ENCODE results near the gene GABBR2. TPM values are rescaled to one million over a fixed set of nuclear protein-coding genes. Genes with fewer than 3 reads are reported as not detected.

The GABBR2 gene
- total and polyA plus RNA-seq, 9 of the 15 experiments (the other 6 are each of a cell fraction or from before 2014, with no cell fraction given): 0.15 to 1.9 (median 0.32) TPM

DNA sequence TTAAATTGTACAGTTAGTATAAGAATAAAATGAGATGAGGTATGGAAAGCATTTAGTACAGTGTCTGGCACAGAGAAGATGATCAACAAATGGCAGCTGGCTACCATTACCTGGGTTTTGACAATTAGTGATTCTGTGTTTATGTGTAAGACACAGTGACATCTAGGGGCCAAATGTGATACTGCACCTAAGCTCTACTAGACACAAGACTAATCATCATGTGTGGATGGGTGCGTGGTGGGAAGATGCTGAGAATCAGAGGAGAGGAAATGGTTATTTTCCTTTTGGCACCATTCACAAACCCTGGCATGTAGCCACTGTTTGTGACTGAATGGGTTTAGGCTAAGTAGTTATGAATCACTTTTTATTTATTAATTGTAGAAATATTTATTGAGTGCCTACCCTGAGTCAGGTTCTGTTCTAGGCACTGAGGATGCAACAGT lies 343.5 kb downstream of the GABBR2 start (continued):
- TF ChIP-seq ZFPM2 (CRISPR knock-in tag; IDR thresholded peaks at IDR 0.05): no peak
- TF ChIP-seq RFX5 (IDR thresholded peaks at IDR 0.05; ENCODE audit: low read depth, low read length): no peak
- no peak for TF ChIP-seq ATF1 (CRISPR knock-in tag; IDR thresholded peaks at IDR 0.05)
- TF ChIP-seq ATF1 (tag; IDR thresholded peaks at IDR 0.05): 0 out of 2 replicates have a peak, but pooled peaks have one; percentile 14
- no peak for TF ChIP-seq PHB2 (IDR thresholded peaks at IDR 0.05; ENCODE audit: low read depth)
- TF ChIP-seq ZNF395 (CRISPR knock-in tag; IDR thresholded peaks at IDR 0.05): no peak
- peak; percentile 24 to 66; a peak in 3 of 4 replicates for TF ChIP-seq TRIM24 (IDR thresholded peaks at IDR 0.05)
- TF ChIP-seq BRF1 (IDR thresholded peaks at IDR 0.05; ENCODE audit: borderline replicate concordance, extremely low read depth, insufficient read length): no peak
- no peak for TF ChIP-seq TAL1 (IDR thresholded peaks at IDR 0.05)
- TF ChIP-seq, protein P1, sequence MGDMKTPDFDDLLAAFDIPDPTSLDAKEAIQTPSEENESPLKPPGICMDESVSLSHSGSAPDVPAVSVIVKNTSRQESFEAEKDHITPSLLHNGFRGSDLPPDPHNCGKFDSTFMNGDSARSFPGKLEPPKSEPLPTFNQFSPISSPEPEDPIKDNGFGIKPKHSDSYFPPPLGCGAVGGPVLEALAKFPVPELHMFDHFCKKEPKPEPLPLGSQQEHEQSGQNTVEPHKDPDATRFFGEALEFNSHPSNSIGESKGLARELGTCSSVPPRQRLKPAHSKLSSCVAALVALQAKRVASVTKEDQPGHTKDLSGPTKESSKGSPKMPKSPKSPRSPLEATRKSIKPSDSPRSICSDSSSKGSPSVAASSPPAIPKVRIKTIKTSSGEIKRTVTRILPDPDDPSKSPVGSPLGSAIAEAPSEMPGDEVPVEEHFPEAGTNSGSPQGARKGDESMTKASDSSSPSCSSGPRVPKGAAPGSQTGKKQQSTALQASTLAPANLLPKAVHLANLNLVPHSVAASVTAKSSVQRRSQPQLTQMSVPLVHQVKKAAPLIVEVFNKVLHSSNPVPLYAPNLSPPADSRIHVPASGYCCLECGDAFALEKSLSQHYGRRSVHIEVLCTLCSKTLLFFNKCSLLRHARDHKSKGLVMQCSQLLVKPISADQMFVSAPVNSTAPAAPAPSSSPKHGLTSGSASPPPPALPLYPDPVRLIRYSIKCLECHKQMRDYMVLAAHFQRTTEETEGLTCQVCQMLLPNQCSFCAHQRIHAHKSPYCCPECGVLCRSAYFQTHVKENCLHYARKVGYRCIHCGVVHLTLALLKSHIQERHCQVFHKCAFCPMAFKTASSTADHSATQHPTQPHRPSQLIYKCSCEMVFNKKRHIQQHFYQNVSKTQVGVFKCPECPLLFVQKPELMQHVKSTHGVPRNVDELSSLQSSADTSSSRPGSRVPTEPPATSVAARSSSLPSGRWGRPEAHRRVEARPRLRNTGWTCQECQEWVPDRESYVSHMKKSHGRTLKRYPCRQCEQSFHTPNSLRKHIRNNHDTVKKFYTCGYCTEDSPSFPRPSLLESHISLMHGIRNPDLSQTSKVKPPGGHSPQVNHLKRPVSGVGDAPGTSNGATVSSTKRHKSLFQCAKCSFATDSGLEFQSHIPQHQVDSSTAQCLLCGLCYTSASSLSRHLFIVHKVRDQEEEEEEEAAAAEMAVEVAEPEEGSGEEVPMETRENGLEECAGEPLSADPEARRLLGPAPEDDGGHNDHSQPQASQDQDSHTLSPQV (IDR thresholded peaks at IDR 0.05): peak; percentile 33; the same call in 1 of the 2 replicates
- TF ChIP-seq BHLHE40 (IDR thresholded peaks at IDR 0.05; ENCODE audit: low read length): no peak
- TF ChIP-seq CHAMP1 (IDR thresholded peaks at IDR 0.05): peak; percentile 70; the same call in 1 of the 2 replicates
- TF ChIP-seq, protein P2, sequence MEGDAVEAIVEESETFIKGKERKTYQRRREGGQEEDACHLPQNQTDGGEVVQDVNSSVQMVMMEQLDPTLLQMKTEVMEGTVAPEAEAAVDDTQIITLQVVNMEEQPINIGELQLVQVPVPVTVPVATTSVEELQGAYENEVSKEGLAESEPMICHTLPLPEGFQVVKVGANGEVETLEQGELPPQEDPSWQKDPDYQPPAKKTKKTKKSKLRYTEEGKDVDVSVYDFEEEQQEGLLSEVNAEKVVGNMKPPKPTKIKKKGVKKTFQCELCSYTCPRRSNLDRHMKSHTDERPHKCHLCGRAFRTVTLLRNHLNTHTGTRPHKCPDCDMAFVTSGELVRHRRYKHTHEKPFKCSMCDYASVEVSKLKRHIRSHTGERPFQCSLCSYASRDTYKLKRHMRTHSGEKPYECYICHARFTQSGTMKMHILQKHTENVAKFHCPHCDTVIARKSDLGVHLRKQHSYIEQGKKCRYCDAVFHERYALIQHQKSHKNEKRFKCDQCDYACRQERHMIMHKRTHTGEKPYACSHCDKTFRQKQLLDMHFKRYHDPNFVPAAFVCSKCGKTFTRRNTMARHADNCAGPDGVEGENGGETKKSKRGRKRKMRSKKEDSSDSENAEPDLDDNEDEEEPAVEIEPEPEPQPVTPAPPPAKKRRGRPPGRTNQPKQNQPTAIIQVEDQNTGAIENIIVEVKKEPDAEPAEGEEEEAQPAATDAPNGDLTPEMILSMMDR (IDR thresholded peaks at IDR 0.05 in 2 of 3, conservative IDR thresholded peaks at IDR 0.05 in 1 of 3; ENCODE audit: insufficient read depth in 2 of 3, low read depth in 1 of 3, low read length in 3 of 3): peak; percentile 54 to 78 (median 63)
- peak; percentile 78; the same call in 1 of the 2 replicates for TF ChIP-seq XRCC3 (IDR thresholded peaks at IDR 0.05)
- TF ChIP-seq ZNF589 (CRISPR knock-in tag; IDR thresholded peaks at IDR 0.05; ENCODE audit: low read depth): no peak
- TF ChIP-seq, protein P3, sequence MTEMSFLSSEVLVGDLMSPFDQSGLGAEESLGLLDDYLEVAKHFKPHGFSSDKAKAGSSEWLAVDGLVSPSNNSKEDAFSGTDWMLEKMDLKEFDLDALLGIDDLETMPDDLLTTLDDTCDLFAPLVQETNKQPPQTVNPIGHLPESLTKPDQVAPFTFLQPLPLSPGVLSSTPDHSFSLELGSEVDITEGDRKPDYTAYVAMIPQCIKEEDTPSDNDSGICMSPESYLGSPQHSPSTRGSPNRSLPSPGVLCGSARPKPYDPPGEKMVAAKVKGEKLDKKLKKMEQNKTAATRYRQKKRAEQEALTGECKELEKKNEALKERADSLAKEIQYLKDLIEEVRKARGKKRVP (CRISPR knock-in tag; IDR thresholded peaks at IDR 0.05): no peak
- TF ChIP-seq ZNF253 (CRISPR knock-in tag; conservative IDR thresholded peaks at IDR 0.05): no peak
- TF ChIP-seq USF2 (CRISPR knock-in tag; IDR thresholded peaks at IDR 0.05): no peak

Measured in K562 (cell line).